GM23338 (cell line): ENCODE data around the gene SYPL2.

Experiments used
- CTCF ChIP-seq, 2 experiments: fragments of 200-600 bp in 1 of 2; sonication (generic) in 1 of 2; conservative IDR thresholded peaks; 2 replicates each; pipeline versions ENCODE4 v1.5.1 to v1.6.1; 2016 to 2017; ENCODE audit warnings: antibody characterized with exemption in 2 of 2, low read depth in 2 of 2, mild to moderate bottlenecking in 2 of 2, moderate library complexity in 1 of 2
- EZH2phosphoT487 ChIP-seq: fragments of 200-600 bp; sonication (generic); IDR thresholded peaks from one replicate; pipeline ENCODE4 v1.8.1; 2018; ENCODE audit warnings: antibody characterized with exemption; ENCODE audit not compliant: unreplicated experiment
- POLR2AphosphoS5 ChIP-seq: IDR thresholded peaks from 2 replicates; pipeline ENCODE4 v1.6.1; 2016; ENCODE audit warnings: antibody characterized with exemption, low read depth

- TF ChIP-seq POLR2AphosphoS5 (no peak), CTCF (conservative IDR thresholded peaks at IDR 0.05; ENCODE audit: low read depth in 2 of 2) (no peak), EZH2phosphoT487 (no peak)
Observed at GRCh38 chr1:109495738-109496137, 29.4 kb downstream of the SYPL2 start.
